Stimulated activated CD8-positive, alpha-beta memory T cell treated with anti-CD3 and anti-CD28 coated beads, Interleukin-15, amount 100 ng/mL, for 1 hour (primary cell): Measurements from ENCODE around the gene NTPCR.

ENCODE experiments used
- DNase-seq: peaks from one replicate; pipeline ENCODE4 v3.0.0-alpha.2; 2020; ENCODE audit warnings: low read depth

Gene NTPCR

DNA sequence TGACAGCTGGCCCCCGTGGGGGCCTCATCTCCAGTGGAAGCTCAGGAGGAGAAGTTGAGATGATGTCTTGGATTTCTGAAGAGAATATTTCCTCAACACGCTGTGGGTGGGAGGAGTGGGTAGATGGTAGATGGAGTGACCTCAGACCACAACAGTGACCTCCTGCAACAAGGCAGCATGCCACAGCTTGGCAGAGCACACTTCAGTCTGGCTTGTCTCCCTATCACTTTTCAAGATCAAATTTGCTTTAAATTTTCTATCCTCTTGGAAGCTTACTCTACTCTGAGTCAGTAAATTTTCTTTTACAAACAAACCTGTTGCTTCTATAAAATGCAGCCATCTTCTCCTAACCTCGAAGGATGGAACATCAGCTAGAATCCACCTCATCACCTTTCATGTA is 59.7 kb downstream of the NTPCR start:
- DNase-seq = no peak

DNA sequence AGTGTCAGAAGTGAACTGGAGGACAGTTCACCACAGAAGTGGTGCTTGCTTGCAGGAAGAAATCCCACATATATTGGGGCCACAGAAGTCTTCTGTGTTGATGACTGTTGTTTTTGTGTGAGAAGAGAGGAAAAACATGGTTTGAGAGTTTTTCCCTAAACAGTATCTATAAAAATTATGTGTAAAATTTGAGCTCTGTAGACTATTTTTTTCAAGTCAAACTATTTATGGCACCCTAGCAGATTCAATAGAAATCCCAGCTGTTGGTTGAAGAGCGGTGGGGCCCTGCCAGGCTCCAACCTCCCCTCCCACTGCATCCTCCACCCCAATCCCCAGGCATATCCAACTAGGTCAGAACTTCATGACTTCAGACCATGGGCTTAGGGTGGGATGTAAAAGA is 61.6 kb downstream of the NTPCR start:
- DNase-seq = no peak

DNA sequence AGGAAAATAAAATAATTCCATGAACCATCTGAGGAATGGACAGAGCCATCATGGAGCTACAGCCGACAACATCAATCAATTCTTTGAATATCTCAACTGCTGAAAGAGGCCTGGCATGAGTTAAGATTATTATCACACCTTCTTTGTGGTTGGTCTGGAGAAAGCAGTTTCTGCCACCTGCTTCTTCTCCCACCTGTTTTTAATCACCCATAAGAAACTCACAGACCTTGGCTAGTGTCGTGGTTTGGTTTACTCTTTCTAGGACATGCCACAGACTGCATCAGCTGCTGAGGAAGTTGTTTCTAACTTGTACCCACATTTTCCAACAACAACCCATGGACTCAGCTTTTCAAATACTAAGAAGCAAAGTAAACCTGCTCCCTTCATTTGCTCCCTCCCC is 65.6 kb downstream of the NTPCR start:
- DNase-seq = no peak

DNA sequence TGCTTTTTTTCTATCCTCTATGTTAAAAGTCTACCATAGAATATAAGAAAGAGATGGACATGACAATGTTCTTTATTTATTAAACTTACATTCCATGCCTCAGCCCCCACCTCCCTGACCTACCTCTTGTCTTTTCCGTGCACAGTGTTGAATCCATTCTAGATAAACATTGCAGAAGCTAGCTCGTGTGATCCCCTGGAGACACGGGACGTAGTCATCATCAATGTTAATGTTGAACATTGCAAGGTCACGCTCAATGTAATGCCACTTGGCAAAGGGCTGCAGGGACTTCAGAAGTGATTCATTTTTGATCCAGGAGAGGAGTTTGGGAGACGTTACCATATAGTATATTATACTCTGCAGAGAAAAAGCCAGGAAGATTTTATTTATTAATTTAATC is 66.4 kb downstream of the NTPCR start:
- no peak for DNase-seq

DNA sequence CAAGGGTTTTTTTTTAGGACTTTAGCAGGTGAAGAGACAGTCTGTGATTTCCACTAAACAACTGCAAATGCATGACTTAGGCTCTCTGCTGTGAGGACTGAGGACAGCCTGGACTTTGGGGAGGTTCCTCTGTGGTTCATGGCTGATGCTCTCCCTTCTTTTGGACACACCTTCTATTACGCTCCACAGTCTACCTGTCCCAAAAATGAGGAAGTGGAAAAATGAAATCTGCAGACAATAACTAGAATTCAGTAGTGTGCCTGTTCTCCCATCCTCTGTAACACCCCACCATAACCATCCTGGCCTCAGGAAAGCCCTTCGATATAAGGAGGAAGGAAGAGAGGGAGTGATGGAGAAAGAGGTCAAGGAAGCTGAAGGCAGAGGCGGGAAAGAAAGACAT is 68.7 kb downstream of the NTPCR start:
- no peak for DNase-seq

DNA sequence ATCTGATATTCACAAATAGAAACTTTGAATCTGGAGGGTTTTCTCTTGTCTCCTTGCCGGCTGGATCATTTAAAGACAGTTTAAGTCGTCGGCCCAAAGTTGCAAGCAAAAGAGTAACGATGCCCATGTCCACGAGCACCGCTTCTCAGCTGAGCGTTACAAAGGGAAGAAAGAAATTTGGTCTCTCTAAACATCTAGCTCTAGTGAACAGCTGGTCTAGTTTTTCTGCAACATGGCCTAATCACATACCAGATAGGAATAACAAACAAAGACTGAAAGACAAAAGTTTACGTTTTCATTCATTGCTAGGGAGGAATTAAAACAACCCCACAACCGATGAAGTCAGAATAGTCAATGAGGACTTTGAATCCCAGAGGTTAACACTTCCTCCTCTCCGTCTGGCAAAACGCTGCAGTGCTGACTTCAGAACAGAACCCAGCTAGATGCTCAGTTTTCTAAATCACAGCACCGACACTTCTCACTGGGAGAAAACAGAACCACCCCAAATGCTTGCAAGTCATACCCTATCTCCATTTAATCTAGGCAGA is 69.4 kb downstream of the NTPCR start:
- no peak for DNase-seq

DNA sequence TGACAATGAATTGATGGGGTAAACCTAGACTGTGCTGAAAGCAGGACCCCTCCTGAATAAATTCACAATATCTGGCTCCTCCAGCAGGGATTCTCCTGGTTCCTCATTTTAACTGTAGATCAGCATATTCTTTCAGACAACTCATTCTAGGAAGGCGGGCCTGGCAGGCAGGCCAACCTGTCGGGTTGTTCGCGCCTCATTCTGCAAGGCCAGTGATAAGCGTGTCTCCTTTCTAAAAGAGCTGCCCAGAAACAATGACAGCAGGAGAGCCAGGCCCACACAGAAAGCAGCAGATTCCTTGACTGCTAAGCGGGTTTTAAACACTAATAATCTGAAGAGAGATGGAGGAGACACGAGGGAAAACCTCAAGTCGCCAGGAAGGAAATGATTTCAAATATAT is 70.0 kb downstream of the NTPCR start:
- DNase-seq = no peak

DNA sequence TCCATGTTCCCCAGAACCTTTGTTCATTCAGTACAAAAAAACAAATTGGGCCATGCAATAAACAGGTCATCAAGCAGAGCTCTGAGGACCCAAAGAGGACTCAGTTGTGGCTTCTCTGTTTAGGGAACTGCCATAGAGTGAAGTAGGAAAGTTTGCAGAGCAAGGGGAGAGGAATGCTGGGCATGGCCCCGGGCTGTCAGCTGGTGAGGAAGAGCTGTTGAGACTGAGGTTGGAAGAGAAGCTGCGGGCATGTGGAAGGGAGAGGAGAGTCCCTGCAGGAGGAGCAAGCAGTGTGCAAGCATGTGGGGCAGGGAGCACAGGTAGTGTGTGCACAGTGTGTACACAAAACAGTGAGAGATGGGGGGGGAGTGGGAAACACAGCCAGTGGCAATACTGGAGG is 71.8 kb downstream of the NTPCR start:
- DNase-seq = no peak

DNA sequence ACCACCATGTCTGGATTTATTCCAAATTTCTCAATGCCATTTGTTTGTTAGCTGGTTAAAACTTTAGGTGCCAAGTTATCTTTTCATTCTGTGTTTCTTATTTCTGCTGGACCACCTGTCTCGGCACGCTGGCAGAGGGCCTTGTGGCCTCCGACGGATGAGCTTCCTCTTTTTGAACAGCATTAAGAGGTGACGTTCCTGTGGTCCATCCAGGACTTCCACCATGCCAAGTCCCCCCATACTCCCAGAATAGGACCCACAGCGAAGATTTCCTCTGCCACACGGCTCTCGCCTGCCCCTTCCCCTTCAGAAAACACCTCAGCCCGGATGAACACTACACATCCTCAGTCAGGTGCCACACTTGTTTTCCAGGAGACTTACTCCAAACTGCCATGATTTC is 73.8 kb downstream of the NTPCR start:
- DNase-seq = no peak

DNA sequence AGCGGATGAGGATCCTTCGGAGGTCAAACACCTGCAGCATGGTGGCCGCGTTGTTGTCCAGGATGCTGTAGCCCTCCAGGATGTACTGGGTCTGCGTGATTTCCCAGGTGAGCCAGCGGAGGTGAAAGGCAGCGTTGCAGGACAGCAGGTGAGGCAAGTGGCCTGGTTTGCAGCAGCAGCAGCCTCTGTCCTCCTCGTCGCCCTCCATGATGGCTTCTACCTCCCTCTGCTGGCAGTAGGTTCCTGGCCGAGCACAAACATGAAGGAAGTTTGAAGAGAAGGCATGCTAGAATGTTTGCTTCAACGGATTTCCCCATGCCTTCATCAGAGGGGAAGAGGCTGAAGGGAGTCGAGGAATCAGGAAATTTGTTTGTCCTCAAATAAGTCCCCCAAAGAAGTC is 74.7 kb downstream of the NTPCR start:
- no peak for DNase-seq

DNA sequence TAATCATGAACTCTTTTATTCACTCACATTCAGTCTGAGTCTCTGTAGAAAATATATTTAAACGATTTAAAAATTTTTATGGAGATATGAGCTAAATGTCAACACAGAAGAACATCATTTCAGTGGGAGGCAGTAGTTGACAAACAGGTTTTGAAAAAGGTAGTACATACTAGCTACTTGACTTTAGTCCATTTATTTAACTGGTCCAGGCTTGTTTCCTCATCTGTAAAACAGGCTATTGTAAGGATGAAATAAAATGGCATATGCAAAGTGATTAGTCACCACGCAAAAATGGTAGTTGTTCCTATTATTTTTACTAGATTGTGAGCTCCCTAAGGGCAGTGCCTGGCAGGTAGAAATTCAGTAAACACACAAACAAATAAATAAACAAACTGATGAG is 75.2 kb downstream of the NTPCR start:
- no peak for DNase-seq

DNA sequence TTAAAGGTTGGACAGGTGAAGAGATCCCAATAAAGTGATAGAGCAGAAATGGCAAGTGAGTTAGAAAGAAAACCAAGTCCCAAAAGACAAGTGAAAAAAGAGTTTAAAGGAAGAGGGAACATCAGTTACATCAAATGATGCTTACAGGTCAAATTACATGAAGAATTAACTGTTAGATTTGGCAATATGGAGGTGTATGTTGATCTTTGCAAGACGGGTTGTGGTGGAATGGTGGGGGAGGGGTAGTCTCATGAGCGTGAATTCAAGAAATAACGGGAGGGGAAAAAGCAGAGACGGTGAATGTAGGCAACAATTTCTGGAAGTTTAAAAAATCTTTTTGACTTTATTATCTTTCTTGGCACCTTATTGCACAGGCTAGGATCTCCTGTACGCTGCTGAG is 76.6 kb downstream of the NTPCR start:
- no peak for DNase-seq

DNA sequence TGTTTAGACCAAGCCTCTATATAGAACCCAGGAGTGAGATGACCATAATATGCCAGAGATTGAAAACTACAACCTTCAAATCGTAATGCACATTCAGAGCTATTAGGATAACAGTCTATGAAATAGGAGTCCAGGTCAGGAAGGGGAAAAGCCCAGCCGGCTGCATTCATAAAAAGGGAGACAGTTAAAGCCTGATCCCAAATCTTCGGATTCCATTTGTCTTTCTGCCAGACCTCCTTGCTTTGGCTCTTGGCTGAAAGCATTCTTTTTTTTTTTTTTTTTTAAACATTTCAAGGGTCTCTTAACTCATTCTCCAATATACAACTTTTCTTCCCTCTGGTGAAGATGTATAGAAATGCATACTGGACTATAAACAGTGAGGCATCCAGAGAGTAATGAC is 81.1 kb downstream of the NTPCR start:
- no peak for DNase-seq

DNA sequence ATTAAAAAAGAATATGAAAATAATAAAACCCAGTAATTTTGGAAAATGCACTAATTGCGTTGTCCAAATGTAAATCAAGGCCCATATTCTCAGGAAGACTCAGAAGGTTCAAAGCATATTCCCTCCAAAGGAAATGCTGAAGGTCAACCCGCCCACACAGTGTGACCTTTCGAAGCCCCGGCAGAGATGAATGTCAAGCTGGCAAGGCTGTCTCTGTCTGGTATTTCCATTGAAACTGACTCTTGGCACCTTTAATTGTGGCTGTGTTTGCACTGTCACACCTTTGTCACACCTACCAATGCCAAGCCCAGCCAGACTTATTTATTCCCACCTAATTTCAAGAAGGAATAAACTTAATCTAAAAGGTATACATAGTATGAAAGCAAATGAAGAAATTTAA is 82.5 kb downstream of the NTPCR start:
- no peak for DNase-seq

DNA sequence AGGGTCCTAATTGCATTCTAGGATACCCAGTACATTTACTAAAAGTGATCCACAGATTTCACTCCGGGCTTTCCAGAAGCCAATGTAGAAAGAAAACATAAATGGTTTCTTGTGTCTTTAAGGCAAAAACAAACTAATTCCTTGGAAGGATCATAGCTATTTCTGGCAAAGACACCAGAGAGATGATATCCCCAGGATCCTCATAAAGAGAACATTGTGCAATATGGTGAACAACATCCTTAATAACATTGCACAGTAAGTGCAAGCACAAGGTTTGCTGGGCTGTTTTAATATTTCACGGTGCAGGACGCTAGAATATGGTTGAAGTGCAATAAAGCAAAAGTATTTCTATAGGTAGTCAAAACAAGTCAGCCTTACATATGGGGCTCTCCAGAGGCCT is 83.0 kb downstream of the NTPCR start:
- DNase-seq = no peak
